Body of pancreas (tissue), 4 donors: ENCODE results near the gene DUOXA1.
"Not testable (repeated sequence)": the region's sequence is repeated elsewhere in the genome, so short reads cannot be mapped to it uniquely, and the experiment has no call there.

Experiments used
- CTCF ChIP-seq, 7 experiments: fragments of 450-650 bp in 4 of 7; fragments of 200-600 bp in 3 of 7; sonication (generic) in 3 of 7; IDR thresholded peaks; one replicate each; pipeline ENCODE4 v1.5.1; 2016 to 2019; ENCODE audit warnings: antibody characterized with exemption in 7 of 7
- POLR2A ChIP-seq, 3 donors: fragments of 450-650 bp; IDR thresholded peaks; one replicate each; pipeline ENCODE4 v1.6.1; 2016; ENCODE audit warnings: antibody characterized with exemption in 3 of 3, mild to moderate bottlenecking in 2 of 3

- not testable (repeated sequence) for TF ChIP-seq CTCF, POLR2A (IDR thresholded peaks at IDR 0.05)
These were observed 6.2 kb upstream of the DUOXA1 start for GRCh38 chr15:45135705-45136377.
